LHCN-M2 (cell line): ENCODE data around the gene KRTAP5-4. TPM values are rescaled to one million over a fixed set of nuclear protein-coding genes. Genes with fewer than 3 reads are reported as not detected.
"Not testable (repeated sequence)": the region's sequence is repeated elsewhere in the genome, so short reads cannot be mapped to it uniquely, and the experiment has no call there.

ENCODE experiments used
- DNase-seq: peaks from one replicate; pipeline ENCODE4 v3.0.0-alpha.2; 2012; ENCODE audit warnings: low read depth
- polyA plus RNA-seq: library from polyadenylated mRNA; unstranded; fragments of >200 nt; gene quantifications from one replicate; pipeline ENCODE4 v1.2.1, GENCODE V29; 2012; ENCODE audit warnings: missing spikeins
- total RNA-seq: library from RNA; depleted of rRNA; stranded (reverse); fragments of >200 nt; gene quantifications from 2 replicates; pipeline ENCODE4 v1.2.3, GENCODE V29; 2014; rRNA removed

The KRTAP5-4 gene, protein sequence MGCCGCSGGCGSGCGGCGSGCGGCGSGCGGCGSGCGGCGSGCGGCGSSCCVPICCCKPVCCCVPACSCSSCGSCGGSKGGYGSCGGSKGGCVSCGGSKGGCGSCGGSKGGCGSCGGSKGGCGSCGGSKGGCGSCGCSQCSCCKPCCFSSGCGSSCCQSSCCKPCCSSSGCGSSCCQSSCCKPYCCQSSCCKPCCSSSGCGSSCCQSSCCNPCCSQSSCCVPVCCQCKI
- total RNA-seq: not detected in 2 replicates
- polyA plus RNA-seq: not detected

DNA sequence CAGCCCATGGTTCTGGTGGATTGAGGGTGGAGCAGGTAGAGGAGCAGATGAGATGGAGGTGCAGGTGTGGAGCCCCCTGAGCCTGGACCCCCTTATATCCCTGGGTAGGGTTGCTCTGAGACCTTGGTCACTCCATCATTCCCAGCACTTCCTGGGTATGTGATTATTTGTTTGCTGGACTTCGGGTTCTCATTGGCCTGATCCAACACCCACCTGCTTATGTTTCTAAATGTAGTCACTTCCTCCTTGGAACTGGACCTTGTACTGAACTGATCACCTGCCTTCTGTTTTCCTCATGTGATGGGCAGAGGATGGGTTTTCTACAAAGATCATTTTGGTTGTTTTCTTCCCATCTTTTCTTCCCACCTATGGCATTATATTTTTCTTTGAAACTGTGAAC is at the start of gene KRTAP5-4:
KRTAP5-4 (minus strand) TSS at position 53 of the 400 bp plus-strand sequence; CDS start at position 8, 45 bp downstream.
- no peak for DNase-seq

- DNase-seq: no peak
Measured at GRCh38 chr11:1671658-1672057, 49.7 kb upstream of the KRTAP5-4 start.

DNA sequence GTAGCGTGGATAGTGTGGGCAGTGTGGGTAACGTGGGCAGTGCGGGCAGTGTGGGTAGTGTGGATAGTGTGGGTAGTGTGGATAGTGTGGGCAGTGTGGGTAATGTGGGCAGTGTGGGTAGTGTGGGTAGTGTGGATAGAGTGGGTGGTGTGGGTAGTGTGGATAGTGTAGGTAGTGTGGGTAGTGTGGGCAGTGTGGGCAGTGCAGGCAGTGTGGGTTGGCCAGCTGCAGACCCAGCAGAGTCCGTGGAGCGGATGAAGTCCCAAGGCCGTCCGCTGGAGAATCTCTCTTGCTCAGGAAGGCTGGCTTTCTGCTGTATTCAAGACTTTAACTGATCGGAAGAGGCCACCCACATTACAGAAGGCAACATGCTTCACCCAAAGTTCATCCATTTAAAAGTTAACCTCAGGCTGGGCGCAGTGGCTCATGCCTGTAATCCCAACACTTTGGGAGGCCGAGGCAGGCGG is 49.0 kb upstream of the KRTAP5-4 start:
- no peak for DNase-seq

- not testable (repeated sequence) for DNase-seq
Measured at GRCh38 chr11:1670457-1670856, 48.5 kb upstream of the KRTAP5-4 start.

GRCh38 chr11:1669546-1670218 is 47.7 kb upstream of the KRTAP5-4 start:
- no peak for DNase-seq

GRCh38 chr11:1668911-1669473 is 47.1 kb upstream of the KRTAP5-4 start:
- no peak for DNase-seq

GRCh38 chr11:1667906-1668305 is 46.0 kb upstream of the KRTAP5-4 start:
- DNase-seq: no peak

DNA sequence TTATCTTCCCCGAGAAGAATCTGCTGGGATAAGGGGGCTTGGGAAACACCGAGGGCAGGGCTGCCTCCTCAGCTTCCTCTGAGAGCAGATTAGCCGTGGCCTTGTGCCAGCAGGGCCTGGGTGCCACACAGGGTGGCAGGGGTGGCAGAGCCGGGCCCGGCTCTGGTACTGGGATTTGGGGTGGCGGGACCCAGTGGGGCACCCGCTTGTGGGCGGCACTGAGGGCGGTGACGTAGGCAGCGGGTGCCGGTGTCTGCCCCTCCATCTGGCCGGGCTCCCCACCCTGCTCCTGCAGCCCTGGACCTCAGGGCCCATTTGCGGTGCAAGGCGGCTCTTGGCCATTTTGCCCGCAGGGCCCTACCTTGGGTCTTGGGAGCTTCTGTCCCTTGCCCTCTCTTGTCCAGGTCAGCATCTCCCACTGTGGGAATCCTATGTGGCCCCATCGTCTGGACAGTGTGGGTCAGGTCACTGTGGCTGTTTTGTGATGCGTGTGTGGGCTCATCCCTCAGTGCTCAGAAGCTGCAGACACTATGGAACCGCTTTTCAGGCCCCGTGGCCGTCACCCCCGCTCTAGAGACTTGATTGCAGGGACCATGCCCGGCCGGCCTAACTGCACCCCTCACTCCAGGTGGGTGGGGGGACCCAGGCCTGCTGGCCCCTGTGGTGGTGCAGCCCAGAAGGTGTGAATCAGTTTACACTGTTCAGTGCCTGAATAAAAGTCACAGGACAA is 45.3 kb upstream of the KRTAP5-4 start:
- no peak for DNase-seq

DNA sequence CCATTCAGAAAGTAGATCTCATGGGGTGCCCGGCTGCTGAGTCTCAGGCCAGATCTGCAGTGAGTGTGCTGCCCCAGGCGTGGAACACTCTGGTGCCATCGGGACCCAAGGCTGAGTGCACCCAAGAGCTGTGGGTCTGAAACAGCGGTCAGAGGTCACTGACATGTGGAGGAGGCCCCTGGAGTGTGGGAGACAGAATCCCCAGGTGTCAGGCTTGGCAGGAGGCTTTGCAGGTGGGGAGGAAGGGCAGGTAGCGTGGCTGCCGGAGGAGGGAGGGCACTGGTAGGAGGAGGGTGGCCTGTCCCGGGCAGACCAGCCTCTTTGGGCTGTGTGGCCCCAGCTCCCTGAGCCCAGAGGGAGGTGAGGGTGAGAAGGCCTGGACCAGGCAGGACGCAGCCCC is 43.4 kb upstream of the KRTAP5-4 start:
- DNase-seq: no peak

DNA sequence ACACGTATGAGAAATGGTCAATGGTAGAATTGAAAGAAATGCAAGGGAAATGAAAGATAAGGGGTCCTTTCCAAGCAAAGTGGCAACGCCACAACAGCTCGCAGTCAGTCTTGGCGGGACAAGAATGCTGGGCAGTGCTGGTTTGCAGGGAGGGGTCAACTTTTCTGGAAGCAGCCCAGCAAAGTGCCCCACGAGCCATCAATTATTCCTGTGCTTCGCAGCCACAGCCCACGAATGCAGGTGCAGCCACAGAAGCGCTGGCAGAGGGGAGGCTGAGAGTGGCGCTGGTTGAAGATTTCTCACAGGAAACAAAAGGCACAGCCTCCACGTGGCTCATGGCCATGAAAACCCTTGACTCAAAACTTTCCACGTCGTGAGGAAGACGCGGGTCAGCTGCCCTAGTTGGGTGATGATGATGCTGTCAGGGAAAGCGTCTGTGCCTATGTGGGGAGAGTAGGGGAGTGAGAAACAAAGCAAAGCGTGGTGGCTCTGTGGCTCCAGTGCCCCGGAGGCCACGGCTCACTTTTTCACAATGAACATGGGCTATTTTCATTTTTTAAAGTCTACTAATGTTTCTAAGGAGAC is 40.9 kb upstream of the KRTAP5-4 start:
- not testable (repeated sequence) for DNase-seq

DNA sequence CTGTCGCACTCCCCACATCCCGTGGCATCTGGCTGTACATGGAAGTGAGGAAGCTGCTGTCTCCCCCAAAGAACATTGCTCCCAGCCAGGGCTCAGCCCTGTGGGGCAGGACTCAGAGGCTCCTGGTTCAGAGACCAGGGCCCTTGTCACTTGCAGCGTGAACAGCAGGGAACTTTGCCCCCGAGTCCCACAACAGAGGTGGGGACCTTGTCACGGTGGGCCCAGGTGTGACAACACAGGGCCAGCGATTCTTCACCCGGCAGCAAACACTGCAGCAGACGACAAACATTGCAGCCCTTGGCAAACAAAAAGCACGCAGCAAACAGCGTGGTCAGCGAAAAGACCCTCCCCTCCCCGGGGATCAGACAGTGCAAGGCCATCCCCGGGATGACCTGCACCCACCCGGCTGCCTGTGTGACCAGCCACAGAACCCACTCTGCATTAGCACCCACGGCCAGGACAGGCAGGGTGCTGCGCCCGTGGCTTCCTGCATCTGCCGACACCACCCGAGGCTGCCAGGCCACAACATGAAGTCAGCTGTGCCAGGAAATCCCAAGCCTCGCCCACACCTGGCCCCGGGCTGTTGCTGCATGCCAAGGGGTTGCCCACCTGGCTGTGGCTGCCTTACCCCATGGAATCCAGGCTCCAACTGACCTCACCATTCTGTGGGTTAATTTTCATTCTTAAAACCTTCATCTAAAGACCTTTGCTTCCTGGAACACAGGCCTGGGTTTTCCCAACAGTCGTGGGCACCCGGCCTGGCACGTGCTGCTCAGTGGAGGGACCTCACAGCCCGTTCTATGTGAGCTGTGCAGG is 39.7 kb upstream of the KRTAP5-4 start:
- not testable (repeated sequence) for DNase-seq

GRCh38 chr11:1660111-1660867 is 38.4 kb upstream of the KRTAP5-4 start:
- DNase-seq: no peak

DNA sequence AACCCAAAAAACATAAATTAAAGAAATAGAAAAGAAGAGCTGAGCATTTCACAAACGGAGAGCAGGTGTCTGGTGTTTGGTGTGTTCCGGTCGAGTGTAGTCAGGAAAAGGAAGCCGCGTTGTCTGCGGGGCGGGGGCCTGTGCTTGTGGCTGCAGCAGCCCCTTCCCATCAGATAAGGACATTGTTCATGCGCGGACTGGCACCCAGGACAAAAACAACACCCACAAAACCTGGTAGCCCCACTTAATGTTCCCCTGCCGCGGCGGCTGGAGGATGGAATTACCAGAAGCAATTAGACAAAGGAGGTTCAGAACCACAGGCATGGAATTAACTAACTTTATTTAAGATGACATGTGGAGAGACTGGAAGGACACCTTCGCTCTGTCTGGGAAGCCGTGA is 37.6 kb upstream of the KRTAP5-4 start:
- DNase-seq: no peak

DNA sequence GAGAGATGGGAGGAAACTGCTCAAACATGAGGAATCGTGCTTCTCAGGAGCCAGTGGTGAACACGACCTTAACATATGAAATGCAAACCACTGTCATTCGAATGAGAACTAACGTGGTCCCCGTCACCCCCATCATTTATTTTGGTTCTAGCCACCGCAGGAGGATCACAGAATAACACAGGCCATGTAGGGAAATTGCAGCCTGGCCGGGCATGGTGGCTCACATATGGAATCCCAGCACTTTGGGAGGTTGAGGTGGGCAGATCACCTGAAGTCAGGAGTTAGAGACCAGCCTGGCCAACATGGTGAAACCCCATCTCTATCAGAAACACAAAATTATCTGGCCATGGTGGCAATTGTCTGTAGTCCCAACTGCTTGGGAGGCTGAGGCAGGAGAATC is 34.7 kb upstream of the KRTAP5-4 start:
- DNase-seq: no peak

DNA sequence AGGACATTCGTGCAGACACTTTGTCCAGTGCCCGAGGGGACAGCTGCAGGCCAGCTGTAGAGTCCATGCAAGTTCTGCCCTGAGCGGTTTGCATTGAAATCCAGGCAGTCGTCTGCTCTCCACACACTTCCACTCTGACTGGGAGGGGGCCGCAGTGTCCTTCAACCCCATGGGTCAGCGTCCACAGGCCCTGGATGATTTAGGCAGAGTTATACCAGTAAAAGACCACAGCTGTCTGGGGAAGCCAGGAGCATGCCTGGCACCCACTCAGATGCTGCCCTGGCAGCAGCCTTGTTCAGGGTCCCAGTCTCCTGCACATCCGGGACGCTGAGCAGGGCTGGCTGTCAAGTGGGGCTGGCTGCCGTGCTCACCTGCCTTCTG is 34.1 kb upstream of the KRTAP5-4 start:
- DNase-seq: peak; percentile 3

DNA sequence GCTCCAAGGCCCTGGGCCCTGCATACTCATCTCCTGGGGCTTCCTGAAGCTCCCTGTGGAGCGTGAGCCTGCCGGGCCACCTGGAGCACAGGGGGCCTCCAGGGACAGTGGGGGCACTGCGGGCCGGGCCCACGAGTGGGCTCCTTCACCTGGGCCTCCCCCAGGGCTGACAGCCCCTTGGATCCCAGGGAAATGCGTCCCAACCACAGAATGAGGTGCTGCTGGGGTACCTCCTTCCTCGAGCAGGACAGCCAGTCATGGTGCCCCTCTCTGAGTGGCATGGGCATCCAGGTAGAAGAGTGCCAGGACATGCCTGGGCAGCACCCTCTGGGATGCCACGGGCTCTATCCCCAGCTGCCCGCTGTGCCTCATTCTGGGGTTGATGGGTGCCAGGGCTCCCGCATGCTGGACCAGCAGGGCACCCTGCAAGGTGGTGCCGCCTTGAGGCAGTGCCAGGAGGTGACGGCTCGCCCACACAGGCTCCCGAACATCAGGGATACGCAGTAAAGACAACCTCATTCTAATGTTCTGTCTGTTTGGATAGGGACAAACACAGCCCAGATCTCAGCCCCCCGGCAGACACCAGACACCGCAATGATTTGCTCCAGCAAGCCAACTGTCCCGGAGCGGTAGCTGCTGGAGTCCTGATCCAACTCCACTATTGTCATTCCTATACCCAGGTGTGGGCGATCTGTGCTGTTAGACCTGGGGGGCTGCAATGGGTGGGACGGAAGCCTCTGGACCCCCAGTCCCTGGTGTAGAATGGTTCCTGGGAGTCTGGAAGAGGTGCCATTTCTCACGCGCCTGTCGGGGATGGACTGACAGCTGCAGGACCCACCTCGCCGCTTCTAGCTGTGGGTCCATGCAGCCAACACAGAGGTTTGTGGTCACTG is 33.5 kb upstream of the KRTAP5-4 start:
- DNase-seq: no peak

GRCh38 chr11:1654388-1655167 is 32.6 kb upstream of the KRTAP5-4 start:
- DNase-seq: no peak
